ENCODE data around the gene ADPRM. TPM values are rescaled to one million over a fixed set of nuclear protein-coding genes. Genes with fewer than 3 reads are reported as not detected.

ADPRM gene
- total RNA-seq, 2 donors from 2014 or later = 6.9 to 13.6 TPM

GRCh38 chr17:10756619-10757018 lies 59.2 kb downstream of the ADPRM start:
- ATAC-seq (ENCODE audit: insufficient number of reproducible peaks, low FRiP score, low read depth) = no peak
- Histone ChIP-seq H3K36me3 (no peaks in the 10 kb centered on the region), H3K4me1 (ENCODE audit: control insufficient read depth in 1 of 2, low read depth in 2 of 2) (no peaks in the 10 kb centered on the region), H3K27me3 (replicated peaks; ENCODE audit: insufficient read depth) (no peaks in the 10 kb centered on the region), H3K9me3 (no peaks in the 10 kb centered on the region), H3K4me3 (no peak overlapping the region), H3K27ac (no peak overlapping the region)
- no peak for DNase-seq (ENCODE audit: low spot score)
- TF ChIP-seq CTCF (IDR thresholded peaks at IDR 0.05) = no peak

- H3K9me3 ChIP-seq = no peaks in the 10 kb centered on the region
- DNase-seq (ENCODE audit: low spot score) (no peak), ATAC-seq (ENCODE audit: insufficient number of reproducible peaks, low FRiP score, low read depth) (no peak)
- no peaks in the 10 kb centered on the region for H3K4me1 ChIP-seq (ENCODE audit: control insufficient read depth in 1 of 2, low read depth in 2 of 2)
- no peaks in the 10 kb centered on the region for H3K27me3 ChIP-seq (replicated peaks; ENCODE audit: insufficient read depth)
- H3K27ac ChIP-seq = no peak overlapping the region
- no peaks in the 10 kb centered on the region for H3K36me3 ChIP-seq
- TF ChIP-seq CTCF (IDR thresholded peaks at IDR 0.05) = no peak
- H3K4me3 ChIP-seq = no peak overlapping the region
Observed at GRCh38 chr17:10757067-10757466, 59.7 kb downstream of the ADPRM start.

GRCh38 chr17:10757647-10758046 lies 60.3 kb downstream of the ADPRM start:
- no peak for ATAC-seq (ENCODE audit: insufficient number of reproducible peaks, low FRiP score, low read depth)

GRCh38 chr17:10758062-10758461 lies 60.7 kb downstream of the ADPRM start:
- no peak for TF ChIP-seq CTCF (IDR thresholded peaks at IDR 0.05)

More at GRCh38 chr17:10757647-10758046, 60.3 kb downstream of the ADPRM start:
- Histone ChIP-seq H3K9me3 (no peaks in the 10 kb centered on the region), H3K27ac (no peak overlapping the region), H3K4me1 (ENCODE audit: control insufficient read depth in 1 of 2, low read depth in 2 of 2) (no peaks in the 10 kb centered on the region), H3K27me3 (replicated peaks; ENCODE audit: insufficient read depth) (no peaks in the 10 kb centered on the region), H3K36me3 (no peaks in the 10 kb centered on the region), H3K4me3 (no peak overlapping the region)
- TF ChIP-seq CTCF (IDR thresholded peaks at IDR 0.05) = no peak
- DNase-seq (ENCODE audit: low spot score) = no peak

More at GRCh38 chr17:10758062-10758461, 60.7 kb downstream of the ADPRM start:
- Histone ChIP-seq H3K4me3 (no peak overlapping the region), H3K36me3 (no peaks in the 10 kb centered on the region), H3K4me1 (ENCODE audit: control insufficient read depth in 1 of 2, low read depth in 2 of 2) (no peaks in the 10 kb centered on the region), H3K27ac (no peak overlapping the region), H3K27me3 (replicated peaks; ENCODE audit: insufficient read depth) (no peaks in the 10 kb centered on the region), H3K9me3 (no peaks in the 10 kb centered on the region)
- DNase-seq (ENCODE audit: low spot score) = no peak
- no peak for ATAC-seq (ENCODE audit: insufficient number of reproducible peaks, low FRiP score, low read depth)

Other genes starting within 250 kb of the ADPRM start
- not detected for gene MYH4, start 228.0 kb upstream of the ADPRM start, total RNA-seq
- gene MYH1, start 179.1 kb upstream of the ADPRM start, total RNA-seq = not detected
- gene MYH2, start 147.9 kb upstream of the ADPRM start, total RNA-seq = 10 to 100 TPM in 1 of 2 donors, under 1 TPM in 1; 0.28 to 11.9 TPM
- 1 to 10 TPM; 3.0 to 7.1 TPM for gene MYH3, start 40.3 kb upstream of the ADPRM start, total RNA-seq
- 10 to 100 TPM; 17.9 to 32.5 TPM for gene SCO1, start 61 bp upstream of the ADPRM start, total RNA-seq
- 1 to 10 TPM; 7.0 to 7.5 TPM for gene TMEM220, start 32.4 kb downstream of the ADPRM start, total RNA-seq
- gene TMEM238L, start 106.5 kb downstream of the ADPRM start, total RNA-seq = not detected
- gene PIRT, start 140.5 kb downstream of the ADPRM start, total RNA-seq = not detected

Data from thoracic aorta (tissue), 2 donors.